ENCODE data around the gene PAM16. TPM values are rescaled to one million over a fixed set of nuclear protein-coding genes. Genes with fewer than 3 reads are reported as not detected.

Gene PAM16
- total RNA-seq, 1 donor from 2014 or later: 41.2 TPM

DNA sequence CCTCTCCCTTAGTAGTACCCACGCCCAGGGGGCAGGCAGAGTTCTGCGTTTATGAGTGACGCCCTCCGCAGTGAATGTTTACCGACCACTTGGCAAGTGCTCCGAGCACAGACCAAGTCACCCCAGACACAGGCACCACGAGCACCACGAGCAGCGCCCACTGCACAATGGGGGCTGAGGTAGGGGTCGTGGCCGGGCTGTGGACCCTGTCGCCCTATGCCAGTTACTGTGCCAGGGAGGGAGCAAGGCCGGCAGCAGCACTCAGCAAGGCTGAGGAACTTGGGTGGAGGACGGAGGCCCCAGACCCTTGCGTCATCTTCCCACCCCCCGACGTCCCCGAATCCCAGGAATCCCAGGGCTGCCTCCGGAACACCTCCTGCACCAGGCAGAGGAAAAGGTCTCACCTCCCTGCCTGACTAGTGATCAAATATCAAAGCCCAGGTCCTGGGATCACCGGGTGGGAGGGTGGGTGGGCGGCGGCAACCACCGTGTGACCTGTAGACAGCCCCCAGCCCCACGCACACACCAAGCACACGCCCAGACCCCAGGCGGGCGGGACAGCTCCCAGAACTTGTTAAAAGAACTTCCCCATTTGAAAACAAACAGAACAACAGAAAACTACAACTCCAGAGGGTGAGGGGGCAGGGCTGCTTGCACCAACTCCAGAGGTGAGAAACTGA is 25.9 kb upstream of the PAM16 start:
- Histone ChIP-seq H3K27ac (peak overlapping the region; percentile 82), H3K4me1 (peaks cover 57% of the 10 kb centered on the region), H3K36me3 (peaks cover 19% of the 10 kb centered on the region), H3K4me3 (no peak overlapping the region), H3K27me3 (no peaks in the 10 kb centered on the region), H3K9me3 (no peaks in the 10 kb centered on the region)
- TF ChIP-seq, protein P1, sequence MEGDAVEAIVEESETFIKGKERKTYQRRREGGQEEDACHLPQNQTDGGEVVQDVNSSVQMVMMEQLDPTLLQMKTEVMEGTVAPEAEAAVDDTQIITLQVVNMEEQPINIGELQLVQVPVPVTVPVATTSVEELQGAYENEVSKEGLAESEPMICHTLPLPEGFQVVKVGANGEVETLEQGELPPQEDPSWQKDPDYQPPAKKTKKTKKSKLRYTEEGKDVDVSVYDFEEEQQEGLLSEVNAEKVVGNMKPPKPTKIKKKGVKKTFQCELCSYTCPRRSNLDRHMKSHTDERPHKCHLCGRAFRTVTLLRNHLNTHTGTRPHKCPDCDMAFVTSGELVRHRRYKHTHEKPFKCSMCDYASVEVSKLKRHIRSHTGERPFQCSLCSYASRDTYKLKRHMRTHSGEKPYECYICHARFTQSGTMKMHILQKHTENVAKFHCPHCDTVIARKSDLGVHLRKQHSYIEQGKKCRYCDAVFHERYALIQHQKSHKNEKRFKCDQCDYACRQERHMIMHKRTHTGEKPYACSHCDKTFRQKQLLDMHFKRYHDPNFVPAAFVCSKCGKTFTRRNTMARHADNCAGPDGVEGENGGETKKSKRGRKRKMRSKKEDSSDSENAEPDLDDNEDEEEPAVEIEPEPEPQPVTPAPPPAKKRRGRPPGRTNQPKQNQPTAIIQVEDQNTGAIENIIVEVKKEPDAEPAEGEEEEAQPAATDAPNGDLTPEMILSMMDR (IDR thresholded peaks at IDR 0.05): no peak
- intact Hi-C loops (cut with DNase I): no loop called here
- no peak for ATAC-seq
- no peak for DNase-seq

DNA sequence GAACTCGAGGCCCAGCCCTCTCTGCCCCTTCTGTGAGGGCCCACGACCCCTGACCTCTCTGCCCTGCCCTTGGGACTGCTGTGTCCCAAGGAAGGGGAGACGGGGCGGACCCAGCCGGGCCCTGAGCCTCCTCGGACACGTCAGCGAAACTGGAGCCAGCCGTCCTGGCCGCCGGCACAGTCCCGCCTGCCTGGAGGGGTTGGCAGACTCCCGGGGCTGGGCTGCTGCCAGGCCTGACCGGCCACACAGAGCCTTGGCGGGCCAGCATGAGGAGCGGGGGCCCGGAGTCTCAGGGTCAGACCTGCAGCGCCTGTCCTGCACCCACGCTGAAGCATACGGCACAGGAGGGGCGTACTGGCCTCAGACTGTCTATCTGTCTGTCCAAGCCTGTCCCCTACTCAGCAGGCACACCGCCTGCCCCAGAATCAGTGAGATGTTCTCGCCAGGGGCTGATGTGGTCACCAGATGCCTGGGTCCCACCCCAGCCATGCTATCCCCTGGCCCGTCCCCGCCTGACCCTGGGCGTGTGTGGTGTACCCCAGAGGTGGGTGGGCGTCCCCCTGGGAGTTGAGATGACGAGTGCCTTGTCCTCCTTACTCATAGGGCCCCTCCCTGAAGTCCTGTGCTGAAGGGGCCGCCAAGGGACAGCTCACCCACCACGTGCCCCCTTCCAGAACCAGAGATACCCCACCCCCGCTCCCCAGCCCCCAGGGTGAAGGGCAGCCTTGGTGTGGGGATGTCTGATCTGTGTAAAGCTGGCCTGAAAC is 25.2 kb upstream of the PAM16 start:
- DNase-seq (peak; percentile 94), ATAC-seq (peak; percentile 64)
- peak overlapping the region; percentile 82 for H3K27ac ChIP-seq
- TF ChIP-seq, protein P1 (IDR thresholded peaks at IDR 0.05): no peak
- peaks cover 60% of the 10 kb centered on the region for H3K4me1 ChIP-seq
- peak overlapping the region; percentile 29 for H3K4me3 ChIP-seq
- H3K9me3 ChIP-seq: no peaks in the 10 kb centered on the region
- peaks cover 13% of the 10 kb centered on the region for H3K36me3 ChIP-seq
- intact Hi-C loops (cut with DNase I): no loop called here
- H3K27me3 ChIP-seq: no peaks in the 10 kb centered on the region

DNA sequence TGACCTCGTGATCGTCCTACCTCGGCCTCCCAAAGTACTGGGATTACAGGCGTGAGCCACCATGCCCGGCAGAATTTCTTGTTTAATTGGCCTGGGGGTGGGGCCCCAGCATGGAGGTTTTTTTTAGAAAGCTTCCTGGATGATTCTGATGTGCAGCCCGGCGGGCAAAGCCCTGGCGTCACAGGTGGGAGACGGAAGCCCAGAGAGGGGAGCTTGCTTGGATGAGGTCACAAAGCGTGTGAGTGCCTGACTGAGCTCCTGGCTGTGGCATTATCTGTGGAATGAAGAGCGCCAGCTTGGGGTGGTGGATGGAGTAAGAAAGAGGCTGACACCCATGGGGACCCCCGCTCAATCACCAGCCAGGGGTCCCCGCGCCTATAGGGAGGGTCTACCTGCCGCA is 24.6 kb upstream of the PAM16 start:
- Histone ChIP-seq H3K9me3 (no peaks in the 10 kb centered on the region), H3K36me3 (peaks cover 7% of the 10 kb centered on the region), H3K27ac (peak overlapping the region; percentile 82), H3K4me3 (peak overlapping the region; percentile 29), H3K27me3 (no peaks in the 10 kb centered on the region), H3K4me1 (peaks cover 66% of the 10 kb centered on the region)
- intact Hi-C loops (cut with DNase I): no loop called here
- TF ChIP-seq, protein P1 (IDR thresholded peaks at IDR 0.05): no peak
- ATAC-seq (no peak), DNase-seq (no peak)

DNA sequence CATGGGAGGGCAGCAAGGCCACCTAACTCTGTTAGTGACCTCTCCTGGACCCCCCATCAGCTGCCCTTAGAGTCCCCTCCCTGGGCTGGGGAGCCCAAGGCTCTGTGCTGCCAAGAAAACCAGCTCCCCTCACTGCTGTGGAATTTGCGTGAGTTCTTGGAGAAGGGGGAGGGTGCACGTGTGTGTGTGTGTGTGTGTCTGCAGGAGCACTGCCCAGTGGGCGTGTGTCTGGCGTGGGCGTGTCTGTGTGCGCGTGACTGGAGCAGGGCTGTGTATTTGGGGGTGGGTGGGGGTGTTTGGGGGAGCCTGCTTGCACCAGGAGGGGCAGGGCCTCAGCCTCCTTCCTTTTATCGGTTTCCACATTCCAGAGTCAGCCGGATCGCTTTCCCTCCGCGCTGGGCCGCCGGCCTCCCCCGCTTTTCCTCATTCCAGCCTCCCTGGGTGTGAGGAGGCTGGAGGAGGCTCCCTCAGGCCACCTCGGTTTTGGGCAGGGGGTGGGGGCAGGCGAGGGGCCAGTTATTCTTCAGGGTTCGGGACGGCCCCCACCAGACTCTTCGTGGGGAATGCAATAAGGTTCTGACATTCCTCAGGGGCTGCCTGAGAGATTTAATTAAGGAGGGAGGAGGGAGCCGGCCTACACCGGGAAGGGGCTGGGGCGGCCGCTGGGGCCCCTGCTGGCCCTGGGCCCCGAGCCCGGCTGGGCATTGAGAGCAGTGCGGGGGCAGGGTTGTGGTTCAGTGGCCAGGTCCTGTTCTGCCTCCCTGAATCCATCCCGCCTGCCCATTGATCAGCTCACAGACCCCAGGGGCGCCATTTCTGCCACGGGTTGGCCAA is 23.0 kb upstream of the PAM16 start:
- TF ChIP-seq, protein P1 (IDR thresholded peaks at IDR 0.05): no peak
- peak overlapping the region; percentile 75 for H3K4me3 ChIP-seq
- H3K4me1 ChIP-seq: peaks cover 80% of the 10 kb centered on the region
- intact Hi-C loops (cut with DNase I): no loop called here
- peak overlapping the region; percentile 82 for H3K27ac ChIP-seq
- no peaks in the 10 kb centered on the region for H3K36me3 ChIP-seq
- H3K27me3 ChIP-seq: no peaks in the 10 kb centered on the region
- ATAC-seq (peak; percentile 42), DNase-seq (peak; percentile 86)
- no peaks in the 10 kb centered on the region for H3K9me3 ChIP-seq

DNA sequence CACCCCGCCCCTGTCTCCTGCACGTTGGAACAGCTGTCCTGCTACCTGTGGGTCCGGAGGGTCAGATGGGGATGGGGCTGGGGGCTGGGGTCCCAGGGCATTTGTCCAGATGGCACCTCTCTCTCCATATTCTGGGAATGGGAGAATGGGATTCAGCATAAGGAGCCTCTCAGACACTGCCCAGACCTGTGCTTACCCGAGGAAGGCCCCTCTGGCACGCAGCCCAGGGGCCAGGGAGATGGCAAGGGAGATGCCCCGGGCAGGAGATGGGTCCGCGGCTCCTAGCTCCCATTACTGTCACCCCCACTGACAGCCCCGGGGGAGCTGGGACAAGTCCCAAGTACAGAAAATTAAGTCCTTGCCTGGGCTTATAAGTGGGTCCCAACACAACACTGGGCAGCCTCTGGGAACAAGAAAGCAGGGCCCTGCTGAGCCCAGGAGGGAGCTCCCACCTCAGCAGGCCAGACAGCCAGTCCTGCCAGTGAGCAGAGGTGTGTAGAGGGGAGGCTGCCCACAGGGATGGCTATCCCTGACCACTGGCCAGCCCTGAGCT is 22.3 kb upstream of the PAM16 start:
- TF ChIP-seq, protein P1 (IDR thresholded peaks at IDR 0.05): no peak
- no peak for DNase-seq
- ATAC-seq: no peak
- H3K27ac ChIP-seq: peak overlapping the region; percentile 82
- intact Hi-C loops (cut with DNase I): no loop called here
- H3K36me3 ChIP-seq: no peaks in the 10 kb centered on the region
- peaks cover 86% of the 10 kb centered on the region for H3K4me1 ChIP-seq
- no peaks in the 10 kb centered on the region for H3K27me3 ChIP-seq
- H3K9me3 ChIP-seq: no peaks in the 10 kb centered on the region
- H3K4me3 ChIP-seq: peak overlapping the region; percentile 75
